Neuron (in vitro differentiated cells): ENCODE data around the gene SZRD1.

Experiments
- H2AFZ ChIP-seq: one replicate; pipeline ENCODE4 v1.6.1; 2013; ENCODE audit warnings: low read depth, mild to moderate bottlenecking, inconsistent platforms, low read length, moderate library complexity
- H3K27me3 ChIP-seq: one replicate; pipeline ENCODE4 v1.6.1; 2013; ENCODE audit warnings: low read length; ENCODE audit not compliant: insufficient read depth
- H3K36me3 ChIP-seq: one replicate; pipeline ENCODE4 v1.6.1; 2013; ENCODE audit warnings: low read length; ENCODE audit not compliant: insufficient read depth
- H3K4me1 ChIP-seq: one replicate; pipeline ENCODE4 v1.6.1; 2013; ENCODE audit warnings: low read length; ENCODE audit not compliant: insufficient read depth
- H3K4me3 ChIP-seq: 2 replicates; pipeline ENCODE4 v1.5.1; 2013; ENCODE audit warnings: mild to moderate bottlenecking, low read length, moderate library complexity
- H3K9me3 ChIP-seq: one replicate; pipeline ENCODE4 v1.6.1; 2013; ENCODE audit warnings: low read length

SZRD1 gene

GRCh38 chr1:16422041-16422440, 55.0 kb downstream of the SZRD1 start:
- no peaks in the 10 kb centered on the region for H3K36me3 ChIP-seq
- no peak overlapping the region for H3K4me3 ChIP-seq
- no peak overlapping the region for H2AFZ ChIP-seq
- peaks cover 15% of the 10 kb centered on the region for H3K27me3 ChIP-seq
- peaks cover 2% of the 10 kb centered on the region for H3K9me3 ChIP-seq
- H3K4me1 ChIP-seq: peaks cover 8% of the 10 kb centered on the region

GRCh38 chr1:16425125-16426025, 58.3 kb downstream of the SZRD1 start:
- H2AFZ ChIP-seq: no peak overlapping the region
- no peak overlapping the region for H3K4me3 ChIP-seq
- peaks cover 8% of the 10 kb centered on the region for H3K4me1 ChIP-seq
- H3K27me3 ChIP-seq: peaks cover 15% of the 10 kb centered on the region
- H3K36me3 ChIP-seq: no peaks in the 10 kb centered on the region
- H3K9me3 ChIP-seq: no peaks in the 10 kb centered on the region

GRCh38 chr1:16430606-16431005, 63.6 kb downstream of the SZRD1 start:
- Histone ChIP-seq H3K4me1 (no peaks in the 10 kb centered on the region), H2AFZ (no peak overlapping the region), H3K36me3 (no peaks in the 10 kb centered on the region), H3K4me3 (no peak overlapping the region), H3K9me3 (no peaks in the 10 kb centered on the region), H3K27me3 (peaks cover 9% of the 10 kb centered on the region)

- no peaks in the 10 kb centered on the region for H3K36me3 ChIP-seq
- peaks cover 6% of the 10 kb centered on the region for H3K4me1 ChIP-seq
- no peak overlapping the region for H2AFZ ChIP-seq
- H3K27me3 ChIP-seq: peaks cover 4% of the 10 kb centered on the region
- no peaks in the 10 kb centered on the region for H3K9me3 ChIP-seq
- H3K4me3 ChIP-seq: no peak overlapping the region
Measured at GRCh38 chr1:16433030-16433429, 66.0 kb downstream of the SZRD1 start.

GRCh38 chr1:16434007-16434406, 67.0 kb downstream of the SZRD1 start:
- Histone ChIP-seq H3K4me1 (peaks cover 6% of the 10 kb centered on the region), H3K9me3 (no peaks in the 10 kb centered on the region), H3K36me3 (no peaks in the 10 kb centered on the region), H3K27me3 (peaks cover 4% of the 10 kb centered on the region), H3K4me3 (no peak overlapping the region), H2AFZ (no peak overlapping the region)

GRCh38 chr1:16434501-16434900, 67.5 kb downstream of the SZRD1 start:
- H2AFZ ChIP-seq: no peak overlapping the region
- H3K27me3 ChIP-seq: peaks cover 4% of the 10 kb centered on the region
- H3K9me3 ChIP-seq: no peaks in the 10 kb centered on the region
- H3K36me3 ChIP-seq: no peaks in the 10 kb centered on the region
- peaks cover 6% of the 10 kb centered on the region for H3K4me1 ChIP-seq
- no peak overlapping the region for H3K4me3 ChIP-seq

- Histone ChIP-seq H3K9me3 (no peaks in the 10 kb centered on the region), H3K36me3 (no peaks in the 10 kb centered on the region), H3K4me1 (peaks cover 13% of the 10 kb centered on the region), H3K27me3 (peaks cover 4% of the 10 kb centered on the region), H2AFZ (no peak within 1 kb of the TSS), H3K4me3 (no peak within 1 kb of the TSS)
Measured at GRCh38 chr1:16436946-16437474, 70.0 kb downstream of the SZRD1 start, which contains the start of gene SPATA21. Gene SPATA21, minus strand, starts transcription at chr1:16437424. Its CDS starts 6,053 bp downstream, at chr1:16431371.

- Histone ChIP-seq H3K27me3 (no peaks in the 10 kb centered on the region), H2AFZ (no peak overlapping the region), H3K4me1 (peaks cover 13% of the 10 kb centered on the region), H3K9me3 (no peaks in the 10 kb centered on the region), H3K36me3 (peaks cover 9% of the 10 kb centered on the region), H3K4me3 (no peak overlapping the region)
Measured at GRCh38 chr1:16438516-16438915, 71.5 kb downstream of the SZRD1 start.

- H3K9me3 ChIP-seq: no peaks in the 10 kb centered on the region
- peaks cover 13% of the 10 kb centered on the region for H3K4me1 ChIP-seq
- peaks cover 13% of the 10 kb centered on the region for H3K36me3 ChIP-seq
- H3K27me3 ChIP-seq: no peaks in the 10 kb centered on the region
- H3K4me3 ChIP-seq: no peak overlapping the region
- H2AFZ ChIP-seq: no peak overlapping the region
Measured at GRCh38 chr1:16438924-16439323, 71.9 kb downstream of the SZRD1 start.

GRCh38 chr1:16440131-16440469, 73.1 kb downstream of the SZRD1 start:
- peak overlapping the region; percentile 75 for H3K4me3 ChIP-seq
- no peaks in the 10 kb centered on the region for H3K27me3 ChIP-seq

GRCh38 chr1:16440470-16441281, 73.6 kb downstream of the SZRD1 start, which contains the start of gene NECAP2:
Gene NECAP2, plus strand, starts transcription at chr1:16440724. Its CDS starts 38 bp downstream, at chr1:16440762.
- Histone ChIP-seq H3K36me3 (peaks cover 27% of the 10 kb centered on the region), H3K4me1 (peaks cover 13% of the 10 kb centered on the region), H3K27me3 (no peaks in the 10 kb centered on the region), H2AFZ (peak within 1 kb of the TSS; percentile 51), H3K4me3 (peak within 1 kb of the TSS; percentile 75), H3K9me3 (no peaks in the 10 kb centered on the region)

More at GRCh38 chr1:16440131-16440469, 73.1 kb downstream of the SZRD1 start:
- peaks cover 13% of the 10 kb centered on the region for H3K4me1 ChIP-seq
- peak overlapping the region; percentile 51 for H2AFZ ChIP-seq
- no peaks in the 10 kb centered on the region for H3K9me3 ChIP-seq
- H3K36me3 ChIP-seq: peaks cover 22% of the 10 kb centered on the region

- peaks cover 13% of the 10 kb centered on the region for H3K4me1 ChIP-seq
- H2AFZ ChIP-seq: peak overlapping the region; percentile 51
- peaks cover 31% of the 10 kb centered on the region for H3K36me3 ChIP-seq
- H3K9me3 ChIP-seq: no peaks in the 10 kb centered on the region
- peak overlapping the region; percentile 75 for H3K4me3 ChIP-seq
- no peaks in the 10 kb centered on the region for H3K27me3 ChIP-seq
Measured at GRCh38 chr1:16441282-16441665, 74.2 kb downstream of the SZRD1 start.

- H2AFZ ChIP-seq: no peak overlapping the region
- H3K4me1 ChIP-seq: peaks cover 9% of the 10 kb centered on the region
- H3K4me3 ChIP-seq: no peak overlapping the region
- no peaks in the 10 kb centered on the region for H3K27me3 ChIP-seq
- H3K36me3 ChIP-seq: peaks cover 36% of the 10 kb centered on the region
- no peaks in the 10 kb centered on the region for H3K9me3 ChIP-seq
Measured at GRCh38 chr1:16442265-16442664, 75.2 kb downstream of the SZRD1 start.
